Muscle of back (tissue), 11 donors: ENCODE data around the gene DGCR2. TPM values are rescaled to one million over a fixed set of nuclear protein-coding genes. Genes with fewer than 3 reads are reported as not detected.
"Not testable (repeated sequence)": the region's sequence is repeated elsewhere in the genome, so short reads cannot be mapped to it uniquely, and the experiment has no call there.

Experiments used
- DNase-seq, 3 donors: peaks; one replicate each; pipeline versions ENCODE4 v3.0.0 to v3.0.0-alpha.2; 2013
- polyA plus RNA-seq, 10 donors: library from polyadenylated mRNA; unstranded; fragments of 120-200 nt; gene quantifications; one replicate each; pipeline ENCODE4 v1.2.1, GENCODE V29; 2013; ENCODE audit not compliant: insufficient read length in 10 of 10

The DGCR2 gene
- polyA plus RNA-seq, 10 donors, result 37.0 to 59.6 (median 48.1) TPM

DNA sequence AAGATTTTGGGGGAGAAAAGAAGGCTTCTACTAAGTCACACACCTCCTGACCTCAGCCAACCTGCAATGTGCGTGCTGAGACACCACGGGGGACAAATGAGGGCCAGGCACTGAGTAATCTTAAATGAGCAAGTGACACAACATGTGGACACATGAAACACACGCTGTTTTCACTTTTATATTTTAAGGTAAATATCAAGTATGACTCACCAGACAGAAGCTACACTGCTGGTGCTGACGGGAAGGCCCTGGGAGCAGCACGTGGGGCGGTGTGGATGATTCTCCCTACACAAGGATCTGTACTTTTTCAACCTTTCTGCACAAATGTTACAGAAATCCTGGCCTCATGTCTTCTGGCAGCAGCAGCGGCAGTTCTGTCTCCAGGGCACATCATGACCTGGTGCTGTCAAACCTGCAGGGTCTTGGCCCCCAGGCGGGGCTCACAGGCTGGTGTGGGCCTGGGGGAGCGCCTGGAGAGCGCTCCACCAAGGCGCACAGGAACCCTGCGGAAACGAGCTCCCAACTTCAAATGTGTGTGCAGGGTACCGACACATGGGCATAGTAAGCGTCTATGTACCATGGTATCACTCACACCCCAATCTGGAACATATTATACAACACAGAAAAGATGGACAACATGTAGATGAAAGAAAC is 61.7 kb downstream of the DGCR2 start:
- DNase-seq, result no peak

DNA sequence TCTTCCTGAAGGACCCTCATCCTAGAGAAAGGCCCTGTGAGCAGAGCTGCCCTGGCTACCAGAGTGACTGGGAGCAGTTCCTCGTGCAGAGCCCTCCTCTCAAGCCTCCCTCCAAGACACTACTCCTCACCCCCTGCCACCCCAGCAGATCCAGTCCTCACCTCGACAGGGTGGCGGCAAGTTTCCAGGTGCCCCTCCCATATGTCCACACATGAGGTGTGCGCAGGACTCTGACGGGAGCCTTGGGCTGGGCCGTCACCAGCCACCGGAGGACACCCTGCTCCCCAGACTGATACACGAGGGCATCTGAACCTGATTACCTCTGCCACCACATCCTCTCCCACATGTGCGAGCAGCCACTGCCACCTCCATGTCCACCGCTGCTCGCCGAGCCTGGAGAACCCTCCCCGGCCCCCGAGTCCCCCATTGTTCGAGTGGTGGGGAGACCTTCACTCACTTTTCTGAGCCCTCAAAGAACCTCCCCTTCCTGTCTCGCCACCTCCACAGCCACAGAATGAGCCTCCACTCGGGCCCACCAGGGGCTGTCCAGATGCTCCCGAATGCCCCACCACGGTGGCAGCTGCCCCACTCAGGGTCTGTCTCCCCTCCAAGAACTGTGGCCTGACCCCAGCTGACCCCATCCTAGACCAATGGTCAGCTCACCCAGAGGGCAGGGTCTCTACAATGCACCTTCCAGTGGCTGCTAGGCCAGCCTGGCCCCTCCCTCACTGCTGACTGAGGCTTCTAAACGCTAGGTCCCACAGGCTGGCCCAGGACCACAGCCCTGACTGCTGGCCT is 62.5 kb downstream of the DGCR2 start:
- DNase-seq, result no peak

DNA sequence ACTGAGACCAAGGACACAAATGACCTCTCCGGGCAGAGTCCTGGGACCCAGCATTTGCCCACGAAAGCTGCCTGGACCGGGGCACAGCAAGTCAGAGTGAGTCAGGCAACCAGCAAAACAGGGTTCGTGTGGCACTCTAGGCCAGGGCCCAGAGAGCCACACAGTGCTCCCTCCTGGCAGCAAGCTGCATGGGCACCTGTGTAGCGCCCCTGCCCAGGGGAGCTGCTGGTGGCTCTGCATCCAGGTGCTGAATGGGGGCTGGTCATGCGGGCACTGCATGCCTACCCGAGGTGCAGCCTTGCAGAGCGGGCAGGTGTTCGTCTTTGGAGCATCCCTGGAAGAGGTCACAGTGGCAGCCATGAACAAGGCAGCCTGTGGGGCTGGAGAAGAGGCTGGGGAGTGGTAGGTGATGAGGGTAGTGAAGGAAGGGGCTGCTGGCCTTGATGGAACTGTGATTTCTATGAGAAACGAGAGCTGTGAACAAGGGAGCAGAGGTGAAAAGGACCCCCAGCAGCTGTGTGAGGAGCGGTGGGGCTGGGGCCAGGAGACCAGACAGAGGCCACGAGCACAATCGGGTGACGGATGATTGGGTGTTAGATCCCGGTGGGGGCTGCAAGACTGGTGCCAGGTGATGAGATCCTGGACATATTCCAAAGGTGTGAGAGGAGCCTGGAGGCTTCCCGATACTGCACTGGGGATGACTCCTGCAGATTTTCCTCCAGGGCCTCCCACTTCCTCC is 63.3 kb downstream of the DGCR2 start:
- no peak for DNase-seq

DNA sequence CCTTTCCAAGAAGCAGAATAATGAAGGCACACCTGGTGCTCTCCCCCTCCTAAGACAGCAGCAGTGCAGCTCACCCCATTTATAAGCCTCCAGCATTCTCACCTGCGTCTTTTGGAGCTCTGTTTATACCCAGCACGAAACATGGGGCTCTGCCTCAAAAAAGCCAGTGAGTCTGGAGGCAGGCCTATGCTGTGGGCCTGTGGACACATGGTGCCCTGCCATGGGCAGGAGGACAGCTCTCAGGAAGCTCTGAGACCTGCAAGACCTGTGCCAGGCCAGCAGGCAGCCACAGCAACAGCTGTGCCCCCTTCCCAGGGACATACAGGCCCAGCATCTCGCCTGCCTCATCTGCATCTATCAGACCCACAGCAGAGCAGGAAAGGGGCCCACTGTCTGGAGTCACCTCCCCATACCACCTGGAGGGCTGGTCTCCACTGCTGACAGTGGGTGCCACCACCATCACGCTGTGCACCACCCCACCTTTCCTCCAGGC is 64.2 kb downstream of the DGCR2 start:
- DNase-seq, result no peak

DNA sequence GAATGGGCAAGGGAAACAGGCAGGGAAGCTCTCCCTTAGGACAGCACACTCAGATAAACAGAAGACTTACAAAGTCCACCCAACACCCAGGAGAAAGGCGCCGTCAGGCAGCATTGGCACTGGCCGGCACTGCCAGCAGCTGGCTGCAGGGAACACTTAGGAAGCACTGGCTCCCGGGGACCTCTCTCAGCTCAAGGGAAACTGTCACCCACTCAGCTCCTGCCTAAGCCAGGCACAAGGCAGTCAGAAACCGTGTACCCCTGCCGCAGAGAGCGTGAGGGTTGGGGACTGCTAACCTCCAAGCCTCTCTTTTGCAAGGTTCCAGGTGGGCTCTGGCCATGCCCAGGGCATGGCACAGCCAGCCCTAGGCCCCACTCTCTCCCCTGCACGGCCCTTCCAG is 64.7 kb downstream of the DGCR2 start:
- no peak for DNase-seq

DNA sequence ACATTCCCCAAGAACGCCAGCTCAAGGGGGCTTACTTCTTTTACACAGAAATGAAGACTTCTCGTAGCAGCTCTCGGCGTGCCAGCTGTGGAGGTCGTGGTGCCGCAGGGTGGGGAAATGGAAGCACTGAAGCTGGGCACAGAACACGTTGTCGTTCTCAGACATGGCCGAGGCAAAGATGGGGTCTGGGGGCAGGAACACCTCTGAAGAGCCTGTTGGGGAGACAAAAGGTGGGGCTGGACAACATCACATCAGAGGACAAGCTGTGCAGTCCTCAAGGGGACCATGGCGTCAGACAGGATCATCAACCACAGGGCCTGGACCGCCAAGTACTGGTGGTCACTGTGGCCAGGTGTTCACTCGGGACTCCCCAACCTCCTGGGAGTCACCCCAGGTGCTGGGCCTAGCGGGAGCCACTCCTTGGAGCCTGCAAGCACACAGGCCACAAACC is 65.2 kb downstream of the DGCR2 start:
- no peak for DNase-seq

DNA sequence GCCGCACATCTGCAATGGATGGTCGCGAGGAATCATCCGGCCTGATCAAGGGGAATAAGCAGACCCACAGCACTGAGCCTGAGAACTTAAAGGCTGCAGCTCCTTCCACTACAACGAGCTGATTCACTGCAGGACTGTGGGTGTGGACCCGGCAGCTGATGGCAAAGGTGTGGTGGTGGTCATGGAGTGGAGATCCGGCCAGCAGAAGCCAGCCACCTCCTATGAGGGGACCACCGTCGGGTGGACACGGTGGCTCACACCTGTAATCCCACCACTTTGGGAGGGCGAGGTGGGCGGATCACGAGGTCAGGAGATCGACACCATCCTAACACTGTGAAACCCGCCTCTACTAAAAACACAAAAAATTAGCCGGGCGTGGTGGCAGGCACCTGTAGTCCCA is 66.4 kb downstream of the DGCR2 start:
- no peak for DNase-seq

DNA sequence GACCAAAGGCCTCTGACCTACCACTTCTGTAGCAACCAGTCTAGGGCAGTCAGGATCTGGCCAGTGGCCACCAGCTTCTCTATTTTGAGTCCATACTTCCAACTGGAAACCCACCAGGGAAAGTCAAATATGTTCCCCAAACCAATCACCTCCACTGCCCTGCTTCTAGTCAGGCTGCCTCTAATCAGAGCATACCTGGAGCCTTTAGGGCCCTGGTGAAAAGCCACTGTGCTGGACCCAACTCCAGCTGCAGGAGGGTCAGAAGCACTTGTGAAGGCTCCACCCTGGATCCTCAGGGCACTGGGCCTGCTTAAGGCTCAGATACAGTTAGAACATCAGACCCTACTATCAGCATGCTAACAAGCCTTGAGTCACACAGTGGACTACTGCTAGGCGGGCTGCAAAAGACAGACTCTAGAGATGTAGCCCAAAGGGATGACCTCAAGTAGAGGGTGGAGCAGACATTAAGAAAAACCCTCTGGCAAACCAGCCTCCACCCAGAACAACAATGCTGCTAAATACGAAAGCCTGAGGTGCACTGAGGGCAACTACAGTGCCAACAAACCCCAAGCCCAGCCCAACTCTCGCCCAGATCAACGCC is 69.2 kb downstream of the DGCR2 start:
- no peak for DNase-seq

DNA sequence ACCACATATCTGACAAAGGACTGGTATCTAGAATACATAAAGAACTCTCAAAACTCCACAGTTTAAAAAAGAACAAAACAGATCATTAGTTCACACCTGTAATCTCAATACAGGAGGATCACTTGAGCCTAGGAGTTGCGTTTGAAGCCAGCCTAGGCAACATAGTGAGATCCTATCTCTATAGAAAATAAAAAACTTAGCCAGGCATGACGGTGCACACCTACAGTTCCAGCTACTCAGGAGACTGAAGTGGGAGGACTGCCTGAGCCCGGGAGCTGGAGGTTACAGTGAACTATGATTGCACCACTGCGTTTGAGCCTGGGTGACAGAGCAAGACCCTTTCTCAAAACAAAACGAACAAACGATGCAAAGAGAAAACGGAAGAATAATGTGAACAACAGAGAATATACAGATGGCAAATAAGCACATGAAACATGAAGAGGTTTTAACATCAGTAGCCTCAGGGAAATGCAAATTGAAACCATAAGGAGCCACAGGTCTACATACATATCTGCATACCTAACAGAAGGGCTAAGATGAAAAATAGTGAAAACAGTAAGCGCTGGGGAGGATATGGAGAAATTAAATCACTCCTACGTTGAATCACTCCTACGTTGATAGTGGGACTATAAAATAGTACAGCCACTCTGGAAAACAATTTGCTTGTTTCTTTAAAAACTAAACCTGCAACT is 70.7 kb downstream of the DGCR2 start:
- DNase-seq, result no peak

DNA sequence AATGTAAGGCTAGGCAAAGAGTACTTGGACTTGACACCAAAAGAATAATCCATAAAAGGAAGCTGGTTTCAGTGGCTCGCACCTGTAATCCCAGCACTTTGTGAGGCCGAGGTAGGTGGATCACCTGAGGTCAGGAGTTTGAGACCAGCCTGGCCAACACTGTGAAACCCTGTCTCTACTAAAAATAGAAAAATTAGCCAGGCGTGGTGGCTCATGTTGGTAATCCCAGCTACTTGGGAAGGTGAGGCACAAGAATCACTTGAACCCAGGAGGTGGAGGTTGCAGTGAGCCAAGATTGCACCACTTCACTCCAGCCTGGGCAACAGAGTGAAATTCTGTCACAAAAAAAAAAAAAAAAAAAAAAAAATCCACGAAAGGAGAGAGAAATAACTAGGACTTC is 71.4 kb downstream of the DGCR2 start:
- not testable (repeated sequence) for DNase-seq

DNA sequence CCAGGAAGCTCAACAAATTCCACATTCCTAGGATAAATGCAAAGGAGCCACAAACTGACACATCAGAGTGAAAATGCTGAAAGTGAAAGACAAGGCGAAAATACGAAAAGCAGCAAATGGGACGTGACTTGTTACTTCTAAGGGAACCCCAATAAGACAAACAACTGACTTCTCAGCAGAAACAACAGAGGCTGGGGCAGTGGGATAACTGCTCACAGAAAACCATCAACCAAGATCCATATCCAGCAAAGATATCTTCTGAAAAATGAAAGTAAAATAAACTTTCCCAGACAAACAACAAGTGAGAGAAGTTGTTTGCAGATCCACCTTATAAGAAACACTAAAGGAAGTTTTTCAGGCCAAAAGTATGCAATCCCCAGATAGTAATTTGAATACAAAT is 72.1 kb downstream of the DGCR2 start:
- DNase-seq, result no peak

DNA sequence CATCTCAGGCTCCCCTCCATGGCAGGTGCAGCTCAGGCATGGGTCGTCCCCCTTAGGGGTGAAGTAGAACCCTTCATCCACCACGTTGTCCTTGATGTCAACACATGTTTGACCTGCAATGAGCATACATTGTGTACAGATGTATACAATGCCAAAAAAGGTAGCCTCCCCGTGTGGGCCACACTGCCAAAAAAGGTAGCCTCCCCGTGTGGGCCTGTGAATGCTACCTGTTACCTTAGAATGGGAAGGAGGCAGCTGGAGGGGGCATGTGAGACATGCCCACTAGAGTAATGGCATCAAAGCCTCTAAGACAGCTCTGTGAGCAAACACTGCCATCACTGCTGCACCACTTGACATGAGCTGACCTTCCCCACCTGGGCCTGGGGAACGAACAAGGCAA is 73.7 kb downstream of the DGCR2 start:
- no peak for DNase-seq

DNA sequence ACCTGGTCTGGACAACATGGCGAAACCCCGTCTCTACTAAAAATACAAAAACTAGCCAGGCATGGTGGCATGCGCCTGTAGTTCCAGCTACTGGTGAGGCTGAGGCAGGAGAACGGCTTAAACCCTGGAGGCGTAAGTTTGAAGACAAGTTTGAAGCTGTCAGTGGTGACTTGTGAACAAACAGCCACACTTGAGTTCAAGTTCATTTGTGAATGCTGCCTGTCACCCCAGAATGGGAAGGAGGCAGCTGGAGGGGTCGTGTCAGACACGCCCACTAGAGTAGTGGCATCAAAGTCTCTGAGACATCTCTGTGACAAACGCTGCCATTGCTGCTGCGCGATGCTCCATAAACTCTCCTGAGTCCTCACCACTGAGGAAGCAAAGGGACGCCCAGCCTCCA is 74.2 kb downstream of the DGCR2 start:
- DNase-seq, result no peak

DNA sequence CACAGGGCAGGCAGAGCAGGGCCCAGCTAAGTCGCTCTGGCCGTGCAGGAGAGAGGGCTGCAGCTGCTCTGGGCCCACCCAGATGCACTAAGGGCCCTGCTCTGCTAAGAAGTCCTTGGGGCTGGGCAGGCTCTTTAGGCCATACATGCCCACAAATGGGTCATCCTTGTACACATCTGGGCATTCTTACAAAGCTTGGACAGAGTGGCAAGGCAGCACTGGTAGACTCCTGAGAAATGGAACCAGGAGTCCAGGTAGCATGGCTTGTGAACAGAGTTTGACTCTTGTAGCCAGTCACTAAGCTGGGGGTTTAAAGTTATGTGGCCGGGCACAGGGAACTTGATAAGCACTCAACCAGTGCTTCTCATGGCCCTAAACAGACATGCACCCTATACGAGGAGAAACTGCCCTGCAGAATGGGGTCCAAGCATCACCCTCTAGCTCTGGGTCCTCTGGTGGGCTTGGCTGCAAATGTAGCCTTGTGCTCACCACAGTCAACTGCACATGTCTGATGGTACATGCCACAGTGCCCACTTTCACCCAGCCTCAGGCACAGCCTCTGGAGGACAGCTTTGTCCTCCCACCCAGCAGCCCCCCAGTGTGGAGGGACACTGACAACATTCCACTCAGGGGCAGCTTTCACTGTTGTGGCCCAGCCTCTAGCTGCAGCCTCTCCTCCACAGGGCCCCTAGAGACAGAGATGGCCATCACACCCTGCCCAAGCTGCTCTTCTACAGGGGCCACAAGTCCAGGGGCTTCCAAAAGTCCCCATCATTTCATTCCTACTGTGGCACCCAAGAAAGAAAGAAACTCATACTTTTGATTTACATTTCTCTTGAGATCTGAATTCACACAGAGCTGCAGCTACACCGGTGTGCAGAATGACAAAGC is 75.2 kb downstream of the DGCR2 start:
- no peak for DNase-seq

DNA sequence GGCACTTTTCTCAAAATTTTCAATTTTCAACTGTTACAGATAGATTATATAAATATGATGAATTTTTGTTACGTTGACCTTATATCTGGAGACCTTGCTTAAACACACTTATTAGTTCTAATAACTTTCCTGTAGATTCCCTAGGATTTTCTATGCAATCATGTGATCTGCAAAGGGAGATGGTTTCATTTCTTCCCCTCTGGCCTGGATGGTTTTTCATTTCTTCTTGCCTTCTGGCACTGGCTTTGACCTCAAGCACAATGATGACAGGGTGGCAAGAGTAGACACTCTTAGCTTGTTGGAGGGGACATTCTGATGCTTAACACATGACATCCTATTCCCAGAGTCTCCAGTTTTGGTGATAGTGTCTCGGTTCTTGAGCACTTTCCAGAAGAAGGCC is 75.9 kb downstream of the DGCR2 start:
- DNase-seq, result no peak

DNA sequence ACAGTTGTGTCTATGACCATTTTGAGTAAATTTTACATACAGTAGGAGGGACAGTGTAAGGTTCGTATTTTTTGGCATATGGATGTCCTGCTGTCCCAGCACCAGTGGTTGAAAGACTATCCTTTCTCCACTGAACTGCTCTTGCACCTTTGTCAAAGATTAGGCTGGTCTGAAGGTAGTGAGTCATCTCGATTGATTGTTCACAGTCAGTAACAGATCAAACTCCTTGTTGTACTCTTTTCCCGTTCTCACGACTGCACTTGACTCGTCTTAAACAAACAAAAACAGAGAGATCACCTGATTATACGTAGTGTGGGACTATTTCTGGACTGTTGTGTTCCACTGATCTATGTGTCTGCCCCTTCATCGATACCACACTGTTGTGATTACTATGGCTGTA is 77.1 kb downstream of the DGCR2 start:
- DNase-seq, result no peak

DNA sequence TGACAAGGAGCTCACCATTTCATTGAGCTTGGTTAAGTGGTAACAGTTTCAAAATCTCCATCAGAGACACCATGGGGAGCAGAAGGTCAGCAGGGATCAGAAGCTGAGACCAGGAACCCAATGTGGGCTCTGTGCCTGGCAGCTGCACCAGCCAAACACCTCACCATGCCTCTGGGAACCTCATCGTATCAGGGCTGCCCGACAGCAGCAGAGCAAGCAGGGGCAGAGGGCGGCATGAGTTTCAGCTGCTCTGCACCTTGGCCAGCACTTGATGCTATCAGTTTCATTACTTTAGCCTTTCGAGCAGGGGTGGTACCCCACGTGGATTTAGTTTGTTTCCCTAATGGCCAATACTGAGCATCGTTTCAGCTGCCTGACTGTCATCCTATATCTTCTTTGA is 77.8 kb downstream of the DGCR2 start:
- DNase-seq, result no peak

DNA sequence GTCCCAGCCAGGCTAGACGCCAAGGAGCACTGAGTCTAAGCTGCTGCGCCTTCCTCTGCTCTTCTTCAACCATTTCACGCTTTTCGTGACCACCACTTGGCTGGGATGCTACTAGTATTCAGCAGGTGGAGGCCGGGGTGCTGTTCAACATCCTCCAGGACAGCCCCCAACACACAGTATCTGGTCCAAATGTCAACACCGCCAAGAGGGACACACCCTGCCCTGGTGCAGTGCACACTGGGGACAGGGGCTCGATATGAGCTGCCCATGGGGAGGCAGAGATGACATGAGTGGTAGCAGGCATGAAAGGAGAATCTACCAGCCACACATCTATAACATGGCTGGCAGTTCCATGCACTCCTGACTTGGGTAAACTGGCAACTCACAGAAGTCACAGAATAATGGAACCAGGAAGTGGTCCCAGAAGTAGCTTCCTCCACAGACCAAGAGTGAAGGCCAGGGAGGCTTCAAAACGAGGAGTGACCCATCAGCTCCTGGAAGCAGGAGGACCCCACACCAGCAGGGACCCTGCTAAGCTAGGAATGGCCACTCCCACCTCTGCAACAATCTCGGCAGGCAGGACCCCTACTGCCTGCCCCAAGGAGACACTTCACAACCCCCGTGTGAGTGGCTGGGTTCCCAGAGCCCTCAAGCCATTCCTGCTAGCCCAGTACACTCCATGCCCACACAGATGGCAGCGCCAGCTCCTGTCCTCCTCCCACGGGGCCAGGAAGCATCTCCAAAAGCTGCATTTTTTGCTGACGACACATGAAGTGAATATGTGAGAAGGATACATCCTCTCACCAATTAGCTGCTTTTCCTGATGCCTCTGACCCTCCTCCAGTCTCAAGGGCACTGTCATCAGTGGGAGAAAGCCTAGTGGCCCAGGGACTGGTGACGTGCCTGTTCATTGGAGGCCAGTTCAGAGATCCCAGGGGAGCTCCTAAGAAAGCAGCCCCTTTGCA is 78.8 kb downstream of the DGCR2 start:
- no peak for DNase-seq
